Duodenal mucosa (tissue), 2 donors: ENCODE measurements around the gene ZNF839.

Source experiments
- H3K27ac ChIP-seq: one replicate; pipeline ENCODE4 v1.7.0; 2013; ENCODE audit warnings: low read depth, low read length
- H3K27me3 ChIP-seq, 2 donors: one replicate each; pipeline ENCODE4 v1.7.0; 2013; ENCODE audit warnings: low read length in 2 of 2, control low read depth in 1 of 2; ENCODE audit not compliant: insufficient read depth in 2 of 2, control insufficient read depth in 1 of 2
- H3K36me3 ChIP-seq, 2 donors: one replicate each; pipeline ENCODE4 v1.7.0; 2013; ENCODE audit warnings: low read length in 2 of 2, control low read depth in 1 of 2; ENCODE audit not compliant: insufficient read depth in 2 of 2, control insufficient read depth in 1 of 2
- H3K4me1 ChIP-seq, 2 donors: one replicate each; pipeline ENCODE4 v1.7.0; 2013; ENCODE audit warnings: low read length in 2 of 2, control low read depth in 1 of 2; ENCODE audit not compliant: insufficient read depth in 2 of 2, control insufficient read depth in 1 of 2
- H3K4me3 ChIP-seq, 2 donors: one replicate each; pipeline ENCODE4 v1.7.0; 2013; ENCODE audit warnings: low read length in 2 of 2, low read depth in 1 of 2
- H3K9ac ChIP-seq, 2 donors: one replicate each; pipeline ENCODE4 v1.7.0; 2013; ENCODE audit warnings: low read length in 2 of 2, low read depth in 1 of 2
- H3K9me3 ChIP-seq, 2 donors: one replicate each; pipeline ENCODE4 v1.7.0; 2013; ENCODE audit warnings: low read length in 2 of 2, control low read depth in 1 of 2; ENCODE audit not compliant: control insufficient read depth in 1 of 2

The ZNF839 gene

GRCh38 chr14:102304611-102305506 lies 14.7 kb upstream of the ZNF839 start, which contains the start of gene MOK:
TSS of gene MOK (minus strand) at chr14:102305164. CDS start at chr14:102304968, 196 bp downstream.
- H3K9me3 ChIP-seq = no peaks in the 10 kb centered on the region
- H3K27me3 ChIP-seq = no peaks in the 10 kb centered on the region
- H3K27ac ChIP-seq = no peak within 1 kb of the TSS
- H3K4me3 ChIP-seq = peak within 1 kb of the TSS; percentile 82 to 98
- H3K9ac ChIP-seq = peak within 1 kb of the TSS; percentile 49 to 60
- peaks cover 3 to 5% of the 10 kb centered on the region in 2 donors for H3K4me1 ChIP-seq
- H3K36me3 ChIP-seq = no peaks in the 10 kb centered on the region

DNA sequence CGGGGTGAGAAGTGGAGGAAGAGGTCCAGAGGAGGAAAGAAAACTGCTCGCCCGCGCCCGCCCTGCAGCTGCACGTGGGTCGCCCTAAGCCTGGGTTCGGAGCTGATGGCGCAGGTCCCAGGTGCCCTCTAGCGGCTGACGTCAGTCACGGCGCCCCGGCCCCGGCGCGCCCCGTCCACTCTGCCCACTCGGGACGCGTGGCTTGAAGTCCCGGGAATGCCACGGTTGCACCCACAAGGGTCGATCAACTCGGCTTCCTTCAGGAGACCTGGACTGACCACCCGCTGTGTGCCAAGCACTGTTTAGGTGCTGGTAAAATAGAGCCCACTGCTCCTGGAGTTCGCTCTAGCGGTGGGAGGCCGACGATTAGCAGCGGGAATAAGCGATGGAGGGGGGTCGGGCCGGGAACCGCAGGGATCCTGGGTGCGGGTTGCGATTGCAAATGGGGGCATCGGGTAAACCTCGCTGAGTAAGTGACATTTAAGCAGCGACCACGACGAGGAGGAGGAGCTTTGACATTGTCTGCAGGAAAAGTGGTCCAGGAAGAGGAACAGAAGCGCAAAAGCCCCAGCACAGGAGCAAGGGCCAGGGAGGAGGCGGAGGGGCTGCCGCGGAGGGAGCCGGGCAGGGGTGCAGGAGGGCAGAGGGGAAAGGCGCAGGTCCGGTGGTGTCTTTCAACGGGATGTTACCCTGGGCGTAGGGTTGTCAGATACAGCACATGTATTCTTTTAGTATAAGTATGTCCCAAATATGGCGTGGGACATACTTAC lies 5.1 kb upstream of the ZNF839 start:
- H3K27me3 ChIP-seq = no peaks in the 10 kb centered on the region
- peak overlapping the region; percentile 71 to 85 for H3K4me3 ChIP-seq
- no peaks in the 10 kb centered on the region for H3K9me3 ChIP-seq
- H3K36me3 ChIP-seq = no peaks in the 10 kb centered on the region
- H3K9ac ChIP-seq = peak overlapping the region; percentile 20 to 80
- no peak overlapping the region for H3K27ac ChIP-seq
- H3K4me1 ChIP-seq = peaks cover 12 to 36% of the 10 kb centered on the region in 2 donors

- no peaks in the 10 kb centered on the region for H3K36me3 ChIP-seq
- peaks cover 12 to 37% of the 10 kb centered on the region in 2 donors for H3K4me1 ChIP-seq
- H3K4me3 ChIP-seq = no peak overlapping the region
- no peak overlapping the region for H3K9ac ChIP-seq
- no peaks in the 10 kb centered on the region for H3K9me3 ChIP-seq
- no peak overlapping the region for H3K27ac ChIP-seq
- H3K27me3 ChIP-seq = no peaks in the 10 kb centered on the region
These were observed 4.4 kb upstream of the ZNF839 start for GRCh38 chr14:102315121-102315520.

DNA sequence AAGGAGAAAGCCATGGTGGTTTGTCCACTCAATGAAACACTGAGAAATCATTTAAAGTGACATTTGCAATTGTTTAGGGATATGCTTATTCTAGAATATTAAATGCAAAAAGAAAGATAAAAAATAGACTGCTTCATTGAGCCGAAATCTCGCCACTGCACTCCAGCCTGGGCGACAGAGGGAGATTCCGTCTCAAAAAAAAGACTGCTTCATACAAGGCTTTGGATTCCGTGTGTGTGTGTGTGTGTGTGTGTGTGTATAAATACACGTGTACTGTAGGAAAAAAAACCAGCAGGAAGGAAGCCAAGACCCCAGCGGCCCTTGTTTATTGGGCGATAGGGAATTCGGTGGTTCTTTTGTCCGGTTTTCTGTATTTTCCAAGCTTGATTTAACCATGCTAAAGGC lies 3.2 kb upstream of the ZNF839 start:
- no peaks in the 10 kb centered on the region for H3K36me3 ChIP-seq
- peak overlapping the region; percentile 44 to 67 for H3K9ac ChIP-seq
- peak overlapping the region; percentile 81 to 82 for H3K4me3 ChIP-seq
- H3K27me3 ChIP-seq = no peaks in the 10 kb centered on the region
- H3K9me3 ChIP-seq = no peaks in the 10 kb centered on the region
- no peak overlapping the region for H3K27ac ChIP-seq
- peaks cover 24 to 49% of the 10 kb centered on the region in 2 donors for H3K4me1 ChIP-seq

DNA sequence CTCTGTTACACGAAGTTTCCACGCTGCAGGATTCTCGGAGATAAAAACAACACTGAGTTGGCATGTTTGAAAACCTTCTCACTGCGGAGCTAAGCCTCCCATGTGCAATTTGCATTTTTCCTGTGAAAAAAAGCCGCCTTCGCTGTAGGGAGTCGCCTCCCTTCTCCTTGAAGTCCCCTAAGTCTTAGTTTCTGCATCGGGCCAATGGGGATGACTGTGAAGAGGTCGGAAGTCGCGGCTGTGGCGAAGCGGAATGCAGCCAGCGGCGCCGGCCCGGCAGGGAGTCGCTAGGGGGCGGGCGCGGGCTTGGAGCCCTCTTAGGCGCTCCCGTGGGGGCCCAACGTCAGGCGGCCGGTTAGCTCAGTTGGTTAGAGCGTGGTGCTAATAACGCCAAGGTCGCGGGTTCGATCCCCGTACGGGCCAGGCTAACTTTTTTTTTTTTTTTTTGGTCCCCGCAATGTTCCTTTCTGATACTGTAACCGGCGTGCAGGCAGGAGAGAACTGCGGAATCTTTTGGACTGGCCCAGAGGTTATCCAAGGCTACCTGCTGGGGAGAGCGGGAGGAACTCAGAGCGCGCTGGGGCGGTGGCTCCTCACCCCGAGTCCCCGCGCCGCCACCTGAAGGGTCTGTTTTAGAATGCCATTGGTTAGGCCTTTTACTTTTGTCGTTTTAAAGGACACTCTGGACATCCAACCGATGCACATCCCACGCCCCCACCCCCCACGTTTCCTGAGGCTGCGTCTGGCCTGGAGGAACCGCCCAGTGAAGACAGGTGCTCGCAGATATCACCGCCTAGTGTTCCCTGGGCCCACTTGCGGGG lies 2.6 kb upstream of the ZNF839 start:
- H3K36me3 ChIP-seq = no peaks in the 10 kb centered on the region
- peak overlapping the region; percentile 65 for H3K27ac ChIP-seq
- no peaks in the 10 kb centered on the region for H3K27me3 ChIP-seq
- no peaks in the 10 kb centered on the region for H3K9me3 ChIP-seq
- peak overlapping the region; percentile 81 to 82 for H3K4me3 ChIP-seq
- peaks cover 30 to 56% of the 10 kb centered on the region in 2 donors for H3K4me1 ChIP-seq
- peak overlapping the region; percentile 67 to 74 for H3K9ac ChIP-seq

DNA sequence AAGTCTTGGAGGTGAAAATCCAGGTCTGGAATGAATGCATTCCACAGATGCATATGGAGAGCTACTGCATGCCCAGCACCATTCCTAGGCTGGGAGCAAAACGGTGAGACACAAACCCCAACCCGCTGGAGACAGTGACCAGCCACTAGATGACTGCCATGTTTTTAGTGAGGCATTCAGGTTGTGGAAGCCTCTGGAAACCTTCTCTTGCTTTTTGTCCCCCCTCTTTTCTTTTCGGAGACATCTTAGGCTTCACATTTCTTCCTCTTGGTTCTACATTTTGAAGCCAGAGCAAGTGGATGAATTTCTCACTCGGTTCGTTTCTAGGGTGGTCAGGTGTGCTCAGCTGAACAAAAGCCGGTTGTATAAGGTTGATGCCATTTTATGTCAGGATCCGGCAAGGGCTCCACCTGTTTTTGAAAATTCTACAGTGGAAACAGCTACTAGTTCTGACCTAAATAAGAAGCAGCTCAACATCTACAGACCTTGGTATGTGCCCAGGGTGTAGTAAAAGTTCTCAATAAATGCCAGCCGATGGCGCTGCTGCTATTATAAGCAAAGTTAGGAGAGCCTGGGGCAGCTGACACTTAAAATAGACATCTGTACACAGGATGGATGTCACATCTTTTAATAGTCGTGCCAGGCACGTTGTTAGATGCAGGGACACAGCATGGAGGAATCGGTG lies 1.8 kb upstream of the ZNF839 start:
- Histone ChIP-seq H3K9me3 (no peaks in the 10 kb centered on the region), H3K36me3 (no peaks in the 10 kb centered on the region), H3K4me1 (peaks cover 37 to 63% of the 10 kb centered on the region in 2 donors), H3K4me3 (peak overlapping the region; percentile 81 to 82), H3K9ac (peak overlapping the region; percentile 65 to 74), H3K27me3 (no peaks in the 10 kb centered on the region), H3K27ac (peak overlapping the region; percentile 65)

DNA sequence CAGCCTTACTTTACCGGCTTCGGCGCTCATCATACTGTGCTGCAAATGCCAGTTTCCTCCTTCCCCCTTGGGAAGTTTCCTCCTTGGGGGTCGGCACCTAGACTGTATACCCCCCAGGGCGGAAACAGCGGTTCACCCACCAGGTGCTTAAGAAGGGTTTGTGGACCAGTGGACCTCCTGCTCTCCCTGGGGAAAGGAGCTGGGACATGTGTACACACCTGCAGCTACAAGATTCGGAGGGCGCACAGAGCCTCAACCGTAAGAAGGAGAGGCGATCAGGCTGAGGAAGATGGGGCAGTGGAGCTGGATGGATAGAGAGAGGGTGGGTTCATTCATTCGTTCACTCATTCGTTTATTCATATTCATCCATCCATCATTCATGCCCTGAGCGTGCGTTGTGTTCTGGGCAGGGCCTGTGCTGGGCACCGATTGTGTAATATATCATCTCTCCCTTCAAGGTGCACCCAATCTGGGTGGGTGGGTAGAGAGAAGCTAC lies 717 bp upstream of the ZNF839 start:
- Histone ChIP-seq H3K27ac (peak overlapping the region; percentile 80), H3K36me3 (no peaks in the 10 kb centered on the region), H3K9ac (peak overlapping the region; percentile 75 to 93), H3K27me3 (no peaks in the 10 kb centered on the region), H3K9me3 (no peaks in the 10 kb centered on the region), H3K4me3 (peak overlapping the region; percentile 85 to 90), H3K4me1 (peaks cover 40 to 63% of the 10 kb centered on the region in 2 donors)

DNA sequence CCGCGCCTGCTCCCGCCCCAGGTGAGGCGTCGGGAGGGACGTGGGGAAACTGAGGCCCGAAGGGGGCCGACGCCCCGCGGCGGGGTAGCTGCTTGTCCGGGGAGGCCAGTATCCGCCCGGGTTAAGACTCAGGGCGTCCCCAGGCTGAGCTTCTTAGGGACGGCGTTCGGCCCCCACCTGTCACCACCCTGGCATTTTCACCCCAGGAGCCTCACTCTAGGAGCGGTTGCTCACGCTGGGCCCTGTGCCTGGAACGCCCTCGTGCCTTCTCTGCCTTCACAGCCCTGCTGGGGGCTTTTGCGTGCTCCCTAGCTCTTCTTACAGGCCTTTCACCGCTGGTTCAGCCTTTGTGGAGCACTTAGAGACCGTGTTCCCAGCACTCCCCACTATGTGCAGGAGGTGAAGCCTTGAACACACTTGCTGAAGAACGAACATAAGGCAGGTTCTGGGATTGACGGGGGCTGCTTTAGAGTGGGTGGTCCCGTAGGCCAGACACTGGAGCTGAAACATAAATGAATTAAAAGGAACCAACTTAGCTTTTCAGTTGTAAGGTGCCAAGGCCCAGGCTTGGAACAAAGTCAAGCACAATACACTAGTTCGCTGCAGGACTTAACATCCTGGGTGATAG lies 601 bp downstream of the ZNF839 start:
- Histone ChIP-seq H3K9me3 (no peaks in the 10 kb centered on the region), H3K4me3 (peak overlapping the region; percentile 77 to 90), H3K9ac (peak overlapping the region; percentile 75 to 96), H3K27me3 (no peaks in the 10 kb centered on the region), H3K27ac (peak overlapping the region; percentile 80), H3K36me3 (no peaks in the 10 kb centered on the region), H3K4me1 (peaks cover 40 to 55% of the 10 kb centered on the region in 2 donors)
